Activated T-helper 17 cell treated with anti-CD3 and anti-CD28 coated beads, Interleukin-2, amount 50 U/mL, for 72 hours (primary cell): ENCODE data around the gene PLET1. TPM values are rescaled to one million over a fixed set of nuclear protein-coding genes. Genes with fewer than 3 reads are reported as not detected.

Experiments
- ATAC-seq: fragments of 150-1000 bp; cut with Tn5 transposase; replicated peaks from 2 replicates; pipeline ENCODE4 v1.10.0; 2021; ENCODE audit warnings: mild to moderate bottlenecking, moderate library complexity
- H3K27ac Mint-ChIP-seq: one replicate; pipeline ENCODE4 v1.8.0; 2022; ENCODE audit warnings: mixed read lengths
- H3K27me3 Mint-ChIP-seq: one replicate; pipeline ENCODE4 v1.8.0; 2022; ENCODE audit warnings: mixed read lengths
- H3K36me3 Mint-ChIP-seq: one replicate; pipeline ENCODE4 v1.8.0; 2022; ENCODE audit warnings: low read depth, mild to moderate bottlenecking, mixed read lengths
- H3K4me1 Mint-ChIP-seq: one replicate; pipeline ENCODE4 v1.8.0; 2022; ENCODE audit warnings: mixed read lengths
- H3K4me3 Mint-ChIP-seq: one replicate; pipeline ENCODE4 v1.8.0; 2022; ENCODE audit warnings: mild to moderate bottlenecking, mixed read lengths
- H3K9me3 Mint-ChIP-seq: one replicate; pipeline ENCODE4 v1.8.0; 2022; ENCODE audit warnings: mixed read lengths
- total RNA-seq, 2 donors: library from RNA; stranded (reverse); gene quantifications; one replicate each; pipeline ENCODE4 v1.2.3, GENCODE V29; 2022

The PLET1 gene
- total RNA-seq, 2 donors from 2014 or later: not detected

DNA sequence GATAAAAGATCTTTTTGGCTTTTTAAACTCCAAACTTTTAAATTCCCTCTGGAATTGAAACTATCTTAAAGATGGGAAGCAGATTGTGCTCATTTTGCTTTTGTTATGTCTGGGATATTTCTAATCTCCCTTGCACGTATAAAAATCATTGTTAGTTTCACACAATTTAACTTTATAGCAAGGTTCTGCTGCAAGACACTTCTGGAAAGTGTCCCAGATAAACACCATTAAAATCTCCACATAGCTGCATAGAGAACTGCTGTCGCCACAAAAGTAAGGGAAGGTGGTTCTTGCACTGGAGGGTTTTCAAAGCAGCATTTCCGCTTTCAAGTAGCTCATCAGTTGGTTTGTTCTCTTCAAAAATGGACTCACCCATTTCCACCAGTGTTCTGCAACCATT is 22.6 kb downstream of the PLET1 start:
- Mint-ChIP-seq H3K4me1 (no peaks in the 10 kb centered on the region), H3K27ac (no peak overlapping the region), H3K9me3 (no peaks in the 10 kb centered on the region), H3K27me3 (no peaks in the 10 kb centered on the region), H3K4me3 (no peak overlapping the region), H3K36me3 (peaks cover 80% of the 10 kb centered on the region)
- no peak for ATAC-seq

DNA sequence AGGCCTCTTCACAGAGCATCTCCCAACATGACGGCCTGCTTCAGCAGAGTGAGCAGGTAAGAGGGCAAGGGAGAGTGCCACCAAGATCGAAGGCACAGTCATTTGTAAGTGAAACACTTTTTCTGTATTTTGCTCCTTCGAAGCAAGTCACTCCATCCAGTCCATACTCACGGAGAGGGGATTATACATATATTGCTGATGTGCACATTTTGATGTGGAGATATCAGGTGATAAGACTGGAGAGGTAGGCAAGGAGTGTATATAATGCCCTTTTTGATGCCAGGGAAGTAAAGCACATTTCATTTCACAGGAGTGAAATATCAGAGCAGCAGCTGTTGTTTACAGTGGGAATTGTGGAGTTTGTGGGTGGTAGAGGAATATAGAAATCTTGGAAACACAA is 23.2 kb downstream of the PLET1 start:
- no peak for ATAC-seq
- no peaks in the 10 kb centered on the region for H3K27me3 Mint-ChIP-seq
- no peak overlapping the region for H3K27ac Mint-ChIP-seq
- peaks cover 80% of the 10 kb centered on the region for H3K36me3 Mint-ChIP-seq
- no peaks in the 10 kb centered on the region for H3K9me3 Mint-ChIP-seq
- no peaks in the 10 kb centered on the region for H3K4me1 Mint-ChIP-seq
- no peak overlapping the region for H3K4me3 Mint-ChIP-seq

DNA sequence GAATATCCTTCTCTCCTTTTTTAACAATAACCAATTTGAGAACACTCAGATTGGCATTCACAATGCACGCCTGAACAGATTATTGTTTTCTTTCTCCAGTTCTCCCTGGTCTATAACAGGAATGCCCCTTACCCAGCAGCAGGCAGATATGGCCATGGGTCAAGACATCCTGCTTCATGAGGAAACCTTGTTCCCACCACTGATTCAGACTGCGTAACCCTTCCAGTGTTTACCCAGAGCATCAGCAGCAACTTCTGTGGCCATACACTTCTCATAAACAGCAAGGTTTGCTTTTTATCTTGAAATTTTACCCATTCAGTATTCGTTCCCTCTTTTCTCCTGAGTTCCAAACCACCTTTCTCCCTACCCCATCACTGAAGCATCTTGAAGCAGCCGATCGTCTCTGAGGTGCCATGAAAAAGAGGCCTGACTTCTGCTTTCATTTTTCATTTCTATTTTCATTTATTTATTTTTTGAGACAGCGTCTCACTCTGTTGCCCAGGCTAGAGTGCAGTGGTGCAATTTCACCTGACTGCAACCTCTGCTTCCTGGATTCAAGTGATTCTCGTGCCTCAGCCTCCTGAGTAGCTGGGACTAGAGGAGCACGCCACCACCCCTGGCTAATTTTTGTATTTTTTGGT is 24.8 kb downstream of the PLET1 start:
- H3K27ac Mint-ChIP-seq: no peak overlapping the region
- H3K27me3 Mint-ChIP-seq: no peaks in the 10 kb centered on the region
- no peaks in the 10 kb centered on the region for H3K4me1 Mint-ChIP-seq
- no peaks in the 10 kb centered on the region for H3K9me3 Mint-ChIP-seq
- H3K36me3 Mint-ChIP-seq: peaks cover 89% of the 10 kb centered on the region
- H3K4me3 Mint-ChIP-seq: no peak overlapping the region
- no peak for ATAC-seq

DNA sequence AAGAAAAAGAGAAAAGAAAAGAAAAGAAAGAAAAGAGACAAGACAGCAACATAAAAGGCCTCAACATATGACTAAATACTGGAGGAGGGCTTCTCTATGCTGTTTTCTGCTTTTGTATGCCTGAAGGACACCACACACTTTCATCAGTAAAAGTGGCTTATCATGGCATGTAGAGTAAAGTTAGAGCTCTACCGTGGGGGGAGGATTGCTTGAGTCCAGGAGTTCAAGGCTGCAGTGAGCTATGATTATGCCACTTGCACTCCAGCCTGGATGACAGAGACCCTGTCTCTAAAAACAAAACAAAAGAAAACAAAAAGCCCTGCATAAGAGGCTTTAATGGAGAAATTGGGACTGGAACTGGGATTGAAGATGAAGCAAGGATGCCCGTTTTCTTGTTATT is 28.7 kb downstream of the PLET1 start:
- Mint-ChIP-seq H3K36me3 (peaks cover 94% of the 10 kb centered on the region), H3K4me1 (peaks cover 7% of the 10 kb centered on the region), H3K9me3 (no peaks in the 10 kb centered on the region), H3K4me3 (no peak overlapping the region), H3K27me3 (no peaks in the 10 kb centered on the region), H3K27ac (no peak overlapping the region)
- ATAC-seq: no peak

DNA sequence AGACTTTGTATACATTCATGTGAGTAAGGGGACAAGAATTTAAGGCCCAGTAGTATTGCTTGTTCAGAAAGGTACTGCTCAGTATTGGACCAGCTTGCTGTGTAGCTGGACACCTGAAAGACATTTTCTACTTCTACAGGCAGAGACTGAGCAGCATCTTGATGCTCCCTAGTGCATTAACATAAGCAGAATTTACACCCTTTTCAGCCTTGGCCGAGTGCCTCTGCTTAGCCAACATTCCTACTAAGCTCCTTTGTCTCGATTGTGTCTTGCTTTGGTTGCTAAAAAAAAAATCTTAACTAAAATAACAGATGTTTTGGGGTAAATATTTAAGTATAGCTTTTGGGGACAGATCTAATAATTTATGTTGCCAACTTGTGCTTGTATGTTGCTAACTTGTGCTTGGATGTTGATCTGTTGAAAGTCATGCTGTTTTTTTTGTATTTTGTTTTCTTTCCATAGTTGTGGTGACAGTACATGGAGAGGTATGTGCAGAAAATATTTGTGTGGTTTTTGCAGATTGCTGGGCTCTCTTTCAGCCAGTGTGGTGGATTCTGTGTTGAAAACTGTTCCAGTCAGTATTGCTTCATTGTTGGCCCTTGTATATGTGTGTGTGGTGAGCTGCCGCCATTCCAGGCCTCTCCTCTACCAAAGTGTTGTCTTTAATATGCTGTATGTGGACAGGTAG is 30.8 kb downstream of the PLET1 start:
- Mint-ChIP-seq H3K27me3 (no peaks in the 10 kb centered on the region), H3K27ac (no peak overlapping the region), H3K36me3 (peaks cover 75% of the 10 kb centered on the region), H3K4me1 (peaks cover 7% of the 10 kb centered on the region), H3K9me3 (no peaks in the 10 kb centered on the region), H3K4me3 (no peak overlapping the region)
- no peak for ATAC-seq

DNA sequence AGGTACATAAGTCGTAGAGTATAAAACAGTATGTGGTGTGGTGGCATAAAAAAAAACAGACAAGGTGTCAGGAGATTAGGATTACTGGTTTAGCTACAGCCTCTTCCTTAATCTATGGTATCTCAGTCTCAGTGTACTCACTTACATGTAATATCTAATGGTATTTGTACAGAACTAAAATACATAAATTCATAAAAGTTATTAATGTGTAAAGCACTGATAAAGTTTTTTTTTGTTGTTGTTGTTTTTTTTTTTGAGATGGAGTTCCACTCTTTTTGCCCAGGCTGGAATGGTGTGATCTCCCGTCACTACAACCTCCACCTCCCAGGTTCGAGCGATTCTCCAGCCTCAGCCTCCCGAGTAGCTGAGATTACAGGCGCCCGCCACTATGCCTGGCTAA is 31.5 kb downstream of the PLET1 start:
- Mint-ChIP-seq H3K4me1 (peaks cover 7% of the 10 kb centered on the region), H3K27ac (peak overlapping the region; percentile 17), H3K4me3 (no peak overlapping the region), H3K9me3 (no peaks in the 10 kb centered on the region), H3K36me3 (peaks cover 69% of the 10 kb centered on the region), H3K27me3 (no peaks in the 10 kb centered on the region)
- no peak for ATAC-seq

DNA sequence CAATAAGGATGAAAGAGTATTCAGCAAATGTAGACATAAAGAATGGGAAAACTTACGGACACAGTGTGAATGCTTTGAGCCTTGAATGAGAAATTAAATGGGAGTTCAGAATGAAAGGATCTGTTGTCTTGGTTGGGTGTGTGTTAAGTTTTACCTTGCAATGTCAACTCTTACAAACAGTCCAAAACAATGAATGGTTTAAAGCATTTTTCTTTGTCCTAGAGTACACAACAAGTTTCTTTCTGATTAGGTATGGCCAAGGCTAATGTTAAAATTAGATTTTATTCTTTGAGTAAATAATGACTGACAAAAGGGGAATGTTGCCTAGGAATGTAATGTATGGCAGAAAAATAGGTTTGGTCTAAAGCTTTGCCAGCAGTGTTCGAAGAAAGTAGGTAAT is 32.0 kb downstream of the PLET1 start:
- Mint-ChIP-seq H3K27me3 (no peaks in the 10 kb centered on the region), H3K4me1 (peaks cover 7% of the 10 kb centered on the region), H3K36me3 (peaks cover 65% of the 10 kb centered on the region), H3K4me3 (no peak overlapping the region), H3K9me3 (no peaks in the 10 kb centered on the region), H3K27ac (peak overlapping the region; percentile 17)
- no peak for ATAC-seq

DNA sequence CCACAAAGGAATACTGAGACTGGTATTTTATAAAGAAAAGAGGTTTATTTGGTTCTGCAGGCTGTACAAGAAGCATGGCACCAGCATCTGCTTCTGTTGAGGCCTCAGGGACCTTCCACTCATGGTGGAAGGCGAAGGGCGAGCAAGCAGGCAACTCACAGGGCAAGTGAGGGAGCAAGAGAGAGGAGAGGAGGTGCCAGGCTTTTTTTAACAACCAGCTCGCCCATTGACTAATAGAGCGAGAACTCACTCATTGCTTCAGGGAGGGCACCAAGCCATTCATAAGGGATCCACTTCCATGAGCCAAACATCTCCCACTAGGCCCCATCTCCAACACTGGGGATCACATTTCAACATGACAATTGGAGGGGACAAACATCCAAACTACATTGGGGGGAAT is 33.2 kb downstream of the PLET1 start:
- no peaks in the 10 kb centered on the region for H3K27me3 Mint-ChIP-seq

DNA sequence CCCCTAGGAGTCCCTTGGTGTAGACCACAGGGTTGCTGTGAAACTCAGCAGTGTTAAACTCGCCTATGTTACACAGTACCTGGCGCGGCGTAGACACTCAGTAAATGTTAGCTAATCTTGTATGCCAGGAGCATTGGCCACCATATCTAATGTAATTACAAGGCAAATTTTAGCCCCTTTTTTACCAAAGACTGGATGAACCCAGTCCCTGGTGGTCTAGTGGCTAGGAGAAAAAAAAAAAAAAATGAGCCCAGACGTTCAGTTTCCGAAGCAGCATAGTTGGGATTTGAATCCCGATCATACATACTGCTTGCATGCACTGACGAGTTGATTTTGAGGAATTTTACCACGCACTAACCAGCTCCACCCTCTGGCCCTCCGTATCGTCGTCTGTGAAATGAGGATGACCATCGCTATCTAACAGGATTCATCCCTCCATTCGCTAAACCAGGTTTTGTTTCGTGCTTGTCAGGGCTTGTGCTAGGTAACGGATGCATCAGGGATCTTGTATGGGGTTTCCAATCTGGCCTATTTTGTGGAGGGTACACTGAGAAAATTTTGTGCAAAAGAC is 33.7 kb downstream of the PLET1 start:
- Mint-ChIP-seq H3K36me3 (peaks cover 48% of the 10 kb centered on the region), H3K4me1 (peaks cover 7% of the 10 kb centered on the region), H3K27ac (peak overlapping the region; percentile 97), H3K4me3 (peak overlapping the region; percentile 92), H3K9me3 (no peaks in the 10 kb centered on the region), H3K27me3 (no peaks in the 10 kb centered on the region)
- ATAC-seq: peak; percentile 66

More for the DNA sequence above, 33.2 kb downstream of the PLET1 start:
- Mint-ChIP-seq H3K4me1 (peaks cover 7% of the 10 kb centered on the region), H3K4me3 (peak overlapping the region; percentile 92), H3K9me3 (no peaks in the 10 kb centered on the region), H3K36me3 (peaks cover 54% of the 10 kb centered on the region), H3K27ac (peak overlapping the region; percentile 97)
- no peak for ATAC-seq

DNA sequence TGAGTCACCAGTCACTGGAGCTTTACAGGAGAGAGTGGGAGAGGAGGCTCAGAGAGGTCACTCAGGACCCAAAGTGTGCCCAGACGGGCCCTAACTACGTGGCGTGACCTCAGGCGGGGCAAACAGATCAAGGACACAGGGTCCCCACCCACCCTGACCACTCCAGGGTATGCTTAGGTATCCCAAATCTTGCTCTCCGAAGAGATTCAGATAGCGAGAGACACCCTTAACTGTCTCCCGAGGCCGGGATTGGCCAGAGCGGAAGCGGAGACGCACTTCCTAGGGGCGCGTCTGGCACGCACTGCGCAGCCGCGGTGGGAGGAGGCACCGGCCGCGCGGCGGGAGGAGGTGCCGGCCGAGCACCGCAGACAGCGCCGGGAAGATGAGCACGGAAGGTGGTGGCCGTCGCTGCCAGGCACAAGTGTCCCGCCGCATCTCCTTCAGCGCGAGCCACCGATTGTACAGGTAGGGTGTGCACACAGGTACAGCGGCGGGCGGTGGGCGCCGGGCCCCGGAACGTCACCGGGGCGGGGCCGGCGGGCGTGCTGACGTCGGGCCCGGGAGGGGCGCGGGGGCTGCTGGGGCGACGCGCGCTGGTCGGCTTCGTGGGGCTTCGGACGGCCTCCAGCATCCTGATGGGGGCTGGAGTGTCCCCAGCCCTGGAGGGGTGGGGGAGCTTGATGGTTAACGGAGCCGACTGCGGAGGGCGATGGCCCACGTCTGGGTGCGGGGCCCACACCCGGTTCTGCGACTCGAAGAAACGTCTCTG is 34.4 kb downstream of the PLET1 start, which contains the start of gene PTS:
Gene PTS, plus strand, starts transcription at position 367 of the 769 bp plus-strand sequence. Its CDS starts 16 bp downstream, at position 383.
- Mint-ChIP-seq H3K27me3 (no peaks in the 10 kb centered on the region), H3K9me3 (no peaks in the 10 kb centered on the region), H3K4me1 (peaks cover 7% of the 10 kb centered on the region), H3K4me3 (peak within 1 kb of the TSS; percentile 92), H3K27ac (peak within 1 kb of the TSS; percentile 97), H3K36me3 (peaks cover 41% of the 10 kb centered on the region)
- ATAC-seq: peak; percentile 98

DNA sequence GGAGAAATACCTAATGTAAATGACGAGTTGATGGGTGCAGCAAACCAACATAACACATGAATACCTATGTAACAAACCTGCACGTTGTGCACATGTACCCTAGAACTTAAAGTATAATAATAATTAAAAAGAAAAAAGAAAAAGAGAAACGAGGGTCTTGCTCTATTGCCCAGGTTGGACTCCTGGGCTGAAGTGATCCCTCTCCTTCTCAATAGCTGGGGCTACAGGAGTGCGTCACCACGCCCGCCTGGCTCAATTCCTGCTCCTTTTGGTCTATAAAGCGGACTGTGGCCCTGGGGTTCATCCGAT is 35.0 kb downstream of the PLET1 start:
- no peaks in the 10 kb centered on the region for H3K27me3 Mint-ChIP-seq

DNA sequence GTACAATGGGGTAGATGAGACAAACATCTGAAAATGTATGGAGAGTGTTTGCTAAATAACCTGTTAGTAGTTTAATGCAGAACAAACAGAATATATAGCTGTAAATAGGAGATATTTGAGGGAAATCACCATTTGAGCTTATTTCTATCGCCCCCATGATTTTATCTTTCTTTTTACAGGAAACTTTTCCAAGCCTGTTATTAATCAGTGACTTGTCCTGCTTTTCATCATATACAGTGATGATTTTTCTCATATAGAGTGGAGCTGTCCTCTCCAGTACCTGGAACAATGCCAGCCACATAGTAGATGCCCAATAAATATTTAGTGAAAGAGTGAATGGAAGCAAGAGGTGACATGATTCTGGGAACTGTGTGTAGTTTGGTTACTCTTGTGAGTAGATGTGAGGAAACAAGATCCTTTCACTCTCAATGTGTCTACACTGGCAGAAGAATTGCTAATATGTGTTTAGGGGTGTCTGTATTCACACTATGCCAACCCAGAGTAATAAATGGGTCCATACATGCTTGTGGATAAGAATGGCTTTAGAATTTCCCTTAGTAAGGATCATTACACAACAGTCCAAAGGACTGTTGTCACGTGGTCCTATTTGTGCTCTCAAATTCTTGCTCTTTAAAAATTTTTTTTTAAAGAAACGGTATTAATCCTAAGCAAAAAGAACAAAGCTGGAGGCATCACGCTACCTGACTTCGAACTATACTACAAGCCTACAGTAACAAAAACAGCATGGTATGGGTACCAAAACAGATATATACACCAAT is 36.7 kb downstream of the PLET1 start:
- Mint-ChIP-seq H3K27me3 (no peaks in the 10 kb centered on the region), H3K4me1 (peaks cover 12% of the 10 kb centered on the region), H3K27ac (no peak overlapping the region), H3K9me3 (no peaks in the 10 kb centered on the region), H3K36me3 (peaks cover 18% of the 10 kb centered on the region), H3K4me3 (peak overlapping the region; percentile 92)
- ATAC-seq: no peak

More for the DNA sequence above, 35.0 kb downstream of the PLET1 start:
- Mint-ChIP-seq H3K36me3 (peaks cover 36% of the 10 kb centered on the region), H3K27ac (peak overlapping the region; percentile 97), H3K4me3 (peak overlapping the region; percentile 92), H3K4me1 (peaks cover 7% of the 10 kb centered on the region), H3K9me3 (no peaks in the 10 kb centered on the region)
- ATAC-seq: no peak

DNA sequence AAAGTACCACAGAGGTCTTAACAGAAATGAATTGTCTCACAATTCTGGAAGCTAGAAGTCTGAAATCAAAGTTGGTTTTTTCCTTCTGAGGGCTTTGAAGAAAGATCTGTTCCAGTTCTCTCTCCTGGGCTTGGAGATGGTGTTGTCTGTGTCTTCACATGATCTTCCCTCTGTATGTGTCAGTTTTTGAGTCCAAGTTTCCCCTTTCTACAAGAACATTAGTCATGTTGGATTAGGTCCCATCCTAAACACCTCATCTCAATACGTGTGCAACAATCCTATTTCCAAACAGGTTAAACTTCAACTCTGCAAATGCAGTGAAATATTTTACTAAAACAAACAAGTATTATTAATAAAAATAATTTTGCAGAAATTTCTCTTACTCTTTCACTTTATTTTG is 37.5 kb downstream of the PLET1 start:
- H3K9me3 Mint-ChIP-seq: no peaks in the 10 kb centered on the region
- H3K4me1 Mint-ChIP-seq: peaks cover 12% of the 10 kb centered on the region
- H3K36me3 Mint-ChIP-seq: peaks cover 10% of the 10 kb centered on the region
- H3K27ac Mint-ChIP-seq: no peak overlapping the region
- H3K27me3 Mint-ChIP-seq: no peaks in the 10 kb centered on the region
- ATAC-seq: no peak
- no peak overlapping the region for H3K4me3 Mint-ChIP-seq

DNA sequence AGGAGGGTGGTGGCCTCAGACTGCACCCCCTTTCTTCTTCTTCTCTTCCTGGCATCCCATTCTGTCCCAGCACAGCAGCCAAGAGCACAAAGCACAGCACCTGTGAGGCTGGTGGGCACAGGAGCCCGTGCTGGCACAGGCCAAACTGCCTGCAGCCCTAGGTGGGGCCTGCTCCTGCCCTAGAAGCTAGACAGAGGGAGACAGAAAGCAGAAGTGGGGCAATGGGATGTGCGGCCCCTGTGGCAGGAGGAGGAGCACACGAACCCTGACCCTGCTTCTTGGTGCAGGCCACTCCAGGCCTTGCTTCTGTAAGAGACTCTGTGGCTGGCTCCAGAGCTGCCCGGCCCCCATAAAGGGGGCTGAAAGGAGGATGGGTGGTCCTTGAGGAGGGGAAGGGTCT is 38.4 kb downstream of the PLET1 start:
- H3K4me1 Mint-ChIP-seq: peaks cover 9% of the 10 kb centered on the region
- H3K27me3 Mint-ChIP-seq: no peaks in the 10 kb centered on the region
- no peak overlapping the region for H3K27ac Mint-ChIP-seq
- no peak for ATAC-seq
- no peak overlapping the region for H3K4me3 Mint-ChIP-seq
- peaks cover 2% of the 10 kb centered on the region for H3K36me3 Mint-ChIP-seq
- H3K9me3 Mint-ChIP-seq: no peaks in the 10 kb centered on the region
